GM23248 (cell line): Measurements from ENCODE around the gene ZNF507. TPM values are rescaled to one million over a fixed set of nuclear protein-coding genes. Genes with fewer than 3 reads are reported as not detected.

ENCODE experiments used
- DNase-seq: peaks from one replicate; pipeline ENCODE4 v3.0.0-alpha.2; 2015
- H2AFZ ChIP-seq: fragments of 200-600 bp; sonication (generic); 2 replicates; pipeline ENCODE4 v1.6.1; 2016; ENCODE audit warnings: antibody characterized with exemption
- H3F3A ChIP-seq: fragments of 200-600 bp; sonication (generic); 2 replicates; pipeline ENCODE4 v1.6.1; 2016; ENCODE audit warnings: mild to moderate bottlenecking, antibody characterized with exemption, mixed run types; ENCODE audit not compliant: insufficient read depth
- H3K27ac ChIP-seq: fragments of 200-600 bp; sonication (generic); 2 replicates; pipeline ENCODE4 v1.5.1; 2016; ENCODE audit warnings: mild to moderate bottlenecking
- H3K27me3 ChIP-seq: fragments of 200-600 bp; sonication (generic); replicated peaks from 2 replicates; pipeline ENCODE4 v1.6.1; 2016; ENCODE audit warnings: mild to moderate bottlenecking; ENCODE audit not compliant: insufficient read depth
- H3K36me3 ChIP-seq: fragments of 200-600 bp; sonication (generic); 2 replicates; pipeline ENCODE4 v1.6.1; 2016; ENCODE audit warnings: low read depth, mild to moderate bottlenecking
- H3K4me1 ChIP-seq: fragments of 200-600 bp; sonication (generic); 2 replicates; pipeline ENCODE4 v1.6.1; 2016; ENCODE audit warnings: mild to moderate bottlenecking; ENCODE audit not compliant: insufficient read depth
- H3K4me2 ChIP-seq: fragments of 200-600 bp; sonication (generic); one replicate; pipeline ENCODE4 v1.6.1; 2016; ENCODE audit warnings: mild to moderate bottlenecking; ENCODE audit not compliant: unreplicated experiment
- H3K4me3 ChIP-seq: fragments of 200-600 bp; sonication (generic); 2 replicates; pipeline ENCODE4 v1.5.1; 2016; ENCODE audit warnings: mild to moderate bottlenecking
- H3K79me2 ChIP-seq: fragments of 200-600 bp; sonication (generic); 2 replicates; pipeline ENCODE4 v1.6.1; 2016; ENCODE audit warnings: mild to moderate bottlenecking; ENCODE audit not compliant: insufficient read depth
- H3K9ac ChIP-seq: fragments of 200-600 bp; sonication (generic); 2 replicates; pipeline ENCODE4 v1.6.1; 2016; ENCODE audit warnings: mild to moderate bottlenecking
- H3K9me2 ChIP-seq: fragments of 200-600 bp; sonication (generic); 2 replicates; pipeline ENCODE4 v1.6.1; 2016; ENCODE audit warnings: mixed run types, mild to moderate bottlenecking, moderate library complexity; ENCODE audit not compliant: insufficient read depth
- H3K9me3 ChIP-seq: fragments of 200-600 bp; sonication (generic); one replicate; pipeline ENCODE4 v1.6.1; 2017; ENCODE audit warnings: low read depth
- H4K20me1 ChIP-seq: fragments of 200-600 bp; sonication (generic); 2 replicates; pipeline ENCODE4 v1.6.0; 2016; ENCODE audit not compliant: insufficient read depth
- EZH2 ChIP-seq: fragments of 200-600 bp; sonication (generic); IDR thresholded peaks from 2 replicates; pipeline ENCODE4 v1.6.1; 2018; ENCODE audit warnings: antibody characterized with exemption, mild to moderate bottlenecking; ENCODE audit not compliant: insufficient read depth, poor library complexity, severe bottlenecking
- EZH2phosphoT487 ChIP-seq: fragments of 200-600 bp; sonication (generic); IDR thresholded peaks from 2 replicates; pipeline ENCODE4 v1.6.1; 2018; ENCODE audit warnings: antibody characterized with exemption, moderate library complexity, mild to moderate bottlenecking, low read depth; ENCODE audit not compliant: insufficient read depth
- WGBS, 2 experiments: methylation state at CpG; one replicate each; pipeline ENCODE4 v1.1.6; 2015 to 2017; ENCODE audit warnings: low lambda C conversion rate in 2 of 2, low coverage in 1 of 2; ENCODE audit errors: missing lambda C conversion rate in 2 of 2; 5-methylcytosine and 5-hydroxymethylcytosine counted together
- in situ Hi-C: fragments of 300-500 bp; cut with MboI; formaldehyde crosslinking; loops from 2 replicates; pipeline ENCODE4 v1.15.0; 2020
- polyA plus RNA-seq: library from polyadenylated mRNA; unstranded; fragments of >200 nt; fragmentation: Nextera tagmentation; extraction: Ambion mirVana; gene quantifications from 2 replicates; pipeline ENCODE4 v1.2.1, GENCODE V29; 2016
- total RNA-seq: library from RNA; depleted of rRNA; stranded (reverse); fragments of >200 nt; shearing (Covaris generic); gene quantifications from 2 replicates; pipeline ENCODE4 v1.2.3, GENCODE V29; 2014

The ZNF507 gene
- total and polyA plus RNA-seq, 2 experiments from 2014 or later, result 4.9 to 5.2 TPM

DNA sequence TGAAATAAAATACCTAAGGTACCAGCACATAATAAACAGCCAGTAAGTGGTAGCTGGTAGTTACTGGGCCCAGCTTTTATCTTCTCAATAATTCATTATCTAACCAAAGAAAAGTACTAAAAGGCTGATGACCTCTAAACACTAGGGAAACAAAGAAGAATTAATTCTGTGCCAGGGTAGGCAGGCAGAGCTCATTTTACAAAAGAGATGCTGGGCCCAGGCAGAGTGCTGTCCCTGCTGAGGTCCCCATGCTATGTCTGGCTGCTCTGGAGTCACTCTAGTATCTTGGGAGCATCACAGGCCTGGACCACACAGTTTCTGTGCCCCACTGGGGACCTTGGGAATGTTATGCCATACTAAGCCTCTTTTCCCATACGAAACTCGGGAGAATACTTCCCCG is 18.2 kb downstream of the ZNF507 start:
- H3K79me2 ChIP-seq, result peaks cover 59% of the 10 kb centered on the region
- in situ Hi-C loops, result no loop called here
- WGBS, 2 experiments, result 98 to 100% methylated on average over 3 of the region's 3 CpGs

DNA sequence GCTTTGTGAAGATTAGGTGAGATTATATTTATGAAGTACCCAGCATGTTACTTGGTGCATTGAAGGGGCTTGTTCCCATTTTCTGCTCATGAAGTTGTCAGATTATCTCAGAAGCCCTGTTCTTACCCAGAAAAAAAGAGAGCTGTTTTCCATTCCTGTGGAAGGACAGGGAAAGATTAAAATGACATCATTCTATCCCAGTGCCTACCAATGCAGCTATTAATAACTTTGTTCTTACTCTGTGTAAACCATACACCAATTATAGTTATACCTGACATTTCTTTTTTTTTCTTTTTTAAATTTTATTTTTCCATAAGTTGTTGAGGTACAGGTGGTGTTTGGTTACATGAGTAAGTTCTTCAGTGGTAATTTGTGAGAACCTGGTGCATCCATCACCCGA is 18.6 kb downstream of the ZNF507 start:
- Histone ChIP-seq H3K4me1 (no peaks in the 10 kb centered on the region), H3F3A (no peaks in the 10 kb centered on the region), H3K9ac (no peak overlapping the region), H3K27me3 (no peaks in the 10 kb centered on the region), H3K4me2 (no peak overlapping the region), H3K4me3 (no peak overlapping the region), H3K9me2 (no peaks in the 10 kb centered on the region), H3K9me3 (no peaks in the 10 kb centered on the region), H2AFZ (no peak overlapping the region), H3K79me2 (peaks cover 62% of the 10 kb centered on the region), H3K36me3 (peaks cover 10% of the 10 kb centered on the region), H3K27ac (no peak overlapping the region), H4K20me1 (peaks cover 14% of the 10 kb centered on the region)
- in situ Hi-C loops, result no loop called here
- WGBS, 2 experiments, result 65 to 69% methylated on average over 1 of the region's 1 CpG
- no peak for TF ChIP-seq EZH2phosphoT487
- no peak for DNase-seq

More for the DNA sequence above, 18.2 kb downstream of the ZNF507 start:
- Histone ChIP-seq H3K36me3 (peaks cover 10% of the 10 kb centered on the region), H4K20me1 (peaks cover 13% of the 10 kb centered on the region), H3K9me3 (no peaks in the 10 kb centered on the region), H3K4me1 (no peaks in the 10 kb centered on the region), H3K27ac (no peak overlapping the region), H3K9me2 (no peaks in the 10 kb centered on the region), H3F3A (no peaks in the 10 kb centered on the region), H3K27me3 (no peaks in the 10 kb centered on the region), H3K4me3 (no peak overlapping the region), H3K9ac (no peak overlapping the region), H2AFZ (no peak overlapping the region), H3K4me2 (no peak overlapping the region)
- TF ChIP-seq EZH2phosphoT487, result no peak
- TF ChIP-seq EZH2, result no peak
- DNase-seq, result no peak

DNA sequence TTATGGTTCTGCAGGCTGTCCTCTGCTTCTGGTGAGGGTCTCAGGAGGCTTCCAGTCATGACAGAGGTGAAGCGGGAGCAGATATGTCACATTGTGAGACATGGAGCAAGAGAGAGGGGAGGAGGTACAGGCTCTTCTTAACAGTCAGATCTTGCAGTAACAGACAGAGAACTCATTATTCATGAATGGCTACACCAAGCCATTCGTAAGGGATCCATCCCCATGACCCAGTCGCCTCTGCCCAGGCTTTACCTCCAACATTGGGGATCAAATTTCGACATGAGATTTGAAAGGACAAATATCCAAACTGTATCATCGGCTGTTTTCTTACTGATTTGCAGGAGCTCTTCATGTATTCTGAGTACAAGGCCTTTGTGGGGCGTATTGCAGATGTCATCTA is 21.7 kb downstream of the ZNF507 start:
- H3K9ac ChIP-seq, result no peak overlapping the region
- no peak overlapping the region for H3K27ac ChIP-seq
- no peak overlapping the region for H3K4me3 ChIP-seq
- peaks cover 14% of the 10 kb centered on the region for H3K36me3 ChIP-seq
- 82 to 87% methylated on average over 6 of the region's 6 CpGs for WGBS, 2 experiments
- H3K4me1 ChIP-seq, result no peaks in the 10 kb centered on the region
- no peaks in the 10 kb centered on the region for H3K27me3 ChIP-seq
- H3F3A ChIP-seq, result peaks cover 5% of the 10 kb centered on the region; the same call in 1 of the 2 replicates
- TF ChIP-seq EZH2phosphoT487 (no peak), EZH2 (no peak)
- H3K4me2 ChIP-seq, result no peak overlapping the region
- H3K9me3 ChIP-seq, result no peaks in the 10 kb centered on the region
- peaks cover 14% of the 10 kb centered on the region; the same call in 1 of the 2 replicates for H4K20me1 ChIP-seq
- no peak for DNase-seq
- peaks cover 77% of the 10 kb centered on the region for H3K79me2 ChIP-seq
- no peak overlapping the region for H2AFZ ChIP-seq
- in situ Hi-C loops, result no loop called here
- no peaks in the 10 kb centered on the region for H3K9me2 ChIP-seq

DNA sequence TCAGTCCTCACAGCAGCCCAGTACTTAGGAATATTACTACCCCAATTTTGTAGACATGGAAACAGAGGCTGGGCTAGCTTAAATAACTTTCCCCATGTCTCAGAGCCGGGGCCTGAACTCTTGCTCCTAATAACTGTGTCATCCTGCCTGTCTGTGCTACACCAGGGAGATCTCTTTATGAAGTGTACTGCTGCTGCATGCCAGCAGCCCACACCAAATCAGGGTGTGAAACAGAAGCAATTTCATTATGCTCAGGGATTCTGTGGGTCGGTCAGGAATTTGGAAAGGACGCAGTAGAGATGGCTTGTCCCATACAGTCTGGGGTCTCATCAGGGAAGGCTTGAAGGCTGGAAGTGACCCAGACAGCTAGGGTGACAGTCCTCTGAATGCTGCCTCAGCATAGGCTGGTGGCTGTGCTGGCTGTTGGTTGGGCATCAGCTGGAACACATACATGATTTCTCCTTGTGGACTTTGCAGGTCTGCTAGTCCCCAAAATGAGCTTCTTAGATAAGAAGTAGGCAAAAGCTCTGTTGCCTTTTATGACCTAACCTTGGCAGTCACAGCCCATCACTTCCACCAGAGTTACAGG is 22.6 kb downstream of the ZNF507 start:
- no peak overlapping the region for H3K4me2 ChIP-seq
- H3K36me3 ChIP-seq, result peaks cover 17% of the 10 kb centered on the region
- no peak overlapping the region for H2AFZ ChIP-seq
- in situ Hi-C loops, result no loop called here
- H3K79me2 ChIP-seq, result peaks cover 69% of the 10 kb centered on the region
- H3K9ac ChIP-seq, result no peak overlapping the region
- 0 out of 2 replicates have a peak, but pooled peaks cover 14% of the 10 kb centered on the region for H4K20me1 ChIP-seq
- H3K4me3 ChIP-seq, result no peak overlapping the region
- TF ChIP-seq EZH2 (no peak), EZH2phosphoT487 (no peak)
- H3K27ac ChIP-seq, result no peak overlapping the region
- no peaks in the 10 kb centered on the region for H3K9me3 ChIP-seq
- peaks cover 14% of the 10 kb centered on the region for H3F3A ChIP-seq
- no peak for DNase-seq
- peaks cover 5% of the 10 kb centered on the region for H3K4me1 ChIP-seq
- 98 to 100% methylated on average over 3 of the region's 3 CpGs for WGBS, 2 experiments
- no peaks in the 10 kb centered on the region for H3K9me2 ChIP-seq
- no peaks in the 10 kb centered on the region for H3K27me3 ChIP-seq
